Measurements from ENCODE around the gene HYAL2. TPM values are rescaled to one million over a fixed set of nuclear protein-coding genes. Genes with fewer than 3 reads are reported as not detected.

Gene HYAL2
- total RNA-seq, 1 experiment from 2014 or later = 12.6 TPM

DNA sequence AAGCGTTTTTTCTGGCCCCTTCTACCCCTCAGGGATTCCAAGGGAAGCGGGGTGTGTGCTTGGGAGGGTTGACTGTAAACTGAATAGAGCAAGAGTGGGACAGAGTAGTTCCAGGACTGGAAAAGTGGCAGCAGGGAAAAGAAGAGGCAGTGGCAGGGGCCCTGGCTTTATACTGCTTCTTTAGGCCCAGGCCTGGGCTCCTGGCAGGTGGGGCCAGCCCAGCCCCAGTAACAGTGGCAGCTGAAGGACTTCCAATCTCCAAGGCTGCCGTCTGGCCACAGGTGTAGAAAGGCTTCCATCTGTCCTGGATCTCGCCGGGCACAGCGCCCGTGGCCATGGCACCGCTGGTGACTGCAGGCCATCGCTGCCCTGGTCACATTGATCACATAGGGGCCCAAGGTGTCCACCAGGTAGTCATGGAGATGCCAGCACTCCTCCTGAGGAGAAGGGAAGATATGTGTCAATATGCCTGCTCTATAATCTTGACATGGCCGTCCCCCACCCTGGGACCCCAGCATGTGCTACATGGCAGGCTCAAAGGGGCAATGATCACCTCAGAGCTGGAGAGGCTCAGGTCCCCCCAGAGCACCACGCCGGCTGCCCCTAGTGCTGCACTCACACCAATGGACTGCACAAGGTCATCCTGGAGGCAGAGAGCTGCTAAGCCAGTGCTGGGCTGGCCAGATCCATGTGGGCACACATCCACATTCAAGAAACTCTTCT, 29.3 kb downstream of the HYAL2 start:
- intact Hi-C loops (cut with micrococcal nuclease) = no loop called here
- Mint-ChIP-seq H3K27ac (ENCODE audit: low read depth, unreplicated experiment) (peak overlapping the region; percentile 93), H3K4me3 (ENCODE audit: unreplicated experiment) (peak overlapping the region; percentile 96), H3K9me3 (ENCODE audit: unreplicated experiment) (no peaks in the 10 kb centered on the region), H3K36me3 (ENCODE audit: insufficient read depth, unreplicated experiment) (peaks cover 21% of the 10 kb centered on the region), H3K27me3 (ENCODE audit: insufficient read depth, unreplicated experiment) (no peaks in the 10 kb centered on the region), H3K4me1 (ENCODE audit: insufficient read depth, unreplicated experiment) (peaks cover 19% of the 10 kb centered on the region)
- no TSS peak for BruUV-seq (replicated peaks)
- CTCF ChIA-PET = interaction anchor here (0.8 to 6.2 kb wide), 3 partner anchors 9 to 46 kb away, joined by 4 to 38 read pairs (median 5); partner anchors contain the start of gene HYAL2
- DNase-seq (ENCODE audit: unreplicated experiment) = no peak
- POLR2A ChIA-PET = interaction anchor here (0.7 to 2.9 kb wide), 12 partner anchors 10 to 57 kb away, joined by 3 to 22 read pairs (median 12); partner anchors contain the start of genes GNAI2, HYAL2, LSMEM2 and TUSC2
- TF ChIP-seq, protein P1, sequence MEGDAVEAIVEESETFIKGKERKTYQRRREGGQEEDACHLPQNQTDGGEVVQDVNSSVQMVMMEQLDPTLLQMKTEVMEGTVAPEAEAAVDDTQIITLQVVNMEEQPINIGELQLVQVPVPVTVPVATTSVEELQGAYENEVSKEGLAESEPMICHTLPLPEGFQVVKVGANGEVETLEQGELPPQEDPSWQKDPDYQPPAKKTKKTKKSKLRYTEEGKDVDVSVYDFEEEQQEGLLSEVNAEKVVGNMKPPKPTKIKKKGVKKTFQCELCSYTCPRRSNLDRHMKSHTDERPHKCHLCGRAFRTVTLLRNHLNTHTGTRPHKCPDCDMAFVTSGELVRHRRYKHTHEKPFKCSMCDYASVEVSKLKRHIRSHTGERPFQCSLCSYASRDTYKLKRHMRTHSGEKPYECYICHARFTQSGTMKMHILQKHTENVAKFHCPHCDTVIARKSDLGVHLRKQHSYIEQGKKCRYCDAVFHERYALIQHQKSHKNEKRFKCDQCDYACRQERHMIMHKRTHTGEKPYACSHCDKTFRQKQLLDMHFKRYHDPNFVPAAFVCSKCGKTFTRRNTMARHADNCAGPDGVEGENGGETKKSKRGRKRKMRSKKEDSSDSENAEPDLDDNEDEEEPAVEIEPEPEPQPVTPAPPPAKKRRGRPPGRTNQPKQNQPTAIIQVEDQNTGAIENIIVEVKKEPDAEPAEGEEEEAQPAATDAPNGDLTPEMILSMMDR (IDR thresholded peaks at IDR 0.05; ENCODE audit: unreplicated experiment) = no peak

DNA sequence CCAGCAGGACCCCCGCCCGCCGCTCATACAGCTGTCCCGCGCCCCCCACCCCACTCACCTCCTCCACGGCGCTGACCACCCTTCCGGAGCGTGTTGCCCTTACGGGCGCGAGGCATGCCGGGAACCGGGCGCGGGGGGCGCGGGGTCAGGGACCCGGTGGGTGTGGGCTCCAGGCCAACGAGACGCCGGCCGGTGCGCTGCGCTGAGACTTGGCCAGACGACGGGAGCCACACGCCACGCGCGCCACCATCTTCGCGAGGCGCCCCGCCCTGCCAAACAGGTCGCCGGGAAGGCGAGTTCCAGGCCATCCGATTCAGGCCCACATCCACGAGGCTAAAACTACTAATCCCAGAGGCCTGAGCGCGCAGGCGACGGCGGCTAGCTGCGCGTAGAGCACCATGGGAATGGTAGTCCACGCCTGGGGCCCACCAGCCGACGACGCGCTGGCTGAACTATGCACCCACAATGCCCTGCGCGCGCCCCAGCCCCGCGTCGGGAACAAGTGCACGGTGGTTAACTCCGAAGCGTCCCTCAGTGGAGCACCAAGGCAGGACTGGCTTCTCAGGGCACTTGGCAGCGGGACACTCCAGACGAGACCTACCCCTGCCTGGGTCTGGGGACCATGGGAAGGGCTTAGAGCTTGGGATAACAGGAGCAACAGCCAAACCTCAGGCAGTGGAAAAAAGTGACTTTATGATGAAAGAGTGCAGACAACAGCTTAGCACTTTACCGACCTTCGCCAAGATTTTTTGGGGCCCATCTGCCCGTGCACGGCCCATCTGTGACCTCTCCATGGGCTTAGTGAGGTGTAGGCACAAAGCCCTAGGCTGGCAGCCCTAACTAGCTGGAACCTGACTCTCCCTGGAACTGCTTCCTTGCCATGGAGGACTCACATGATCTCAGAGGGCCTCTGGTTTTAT, 30.1 kb downstream of the HYAL2 start, which contains the start of gene IFRD2:
IFRD2 (minus strand) TSS at position 271 of the 920 bp plus-strand sequence; CDS start at position 116, 155 bp downstream.
- DNase-seq (ENCODE audit: unreplicated experiment) = peak; percentile 97
- H3K4me3 Mint-ChIP-seq (ENCODE audit: unreplicated experiment) = peak within 1 kb of the TSS; percentile 96
- CTCF ChIA-PET = interaction anchor here (0.7 to 6.2 kb wide), 6 partner anchors 8 to 100 kb away, joined by 3 to 38 read pairs (median 4); partner anchors contain the start of gene HYAL2
- BruUV-seq (replicated peaks) = TSS peak; percentile 77
- no peaks in the 10 kb centered on the region for H3K27me3 Mint-ChIP-seq (ENCODE audit: insufficient read depth, unreplicated experiment)
- intact Hi-C loops (cut with micrococcal nuclease) = no loop called here
- no peaks in the 10 kb centered on the region for H3K9me3 Mint-ChIP-seq (ENCODE audit: unreplicated experiment)
- peaks cover 27% of the 10 kb centered on the region for H3K36me3 Mint-ChIP-seq (ENCODE audit: insufficient read depth, unreplicated experiment)
- TF ChIP-seq, protein P1 (IDR thresholded peaks at IDR 0.05; ENCODE audit: unreplicated experiment) = no peak
- H3K4me1 Mint-ChIP-seq (ENCODE audit: insufficient read depth, unreplicated experiment) = peaks cover 14% of the 10 kb centered on the region
- peak within 1 kb of the TSS; percentile 93 for H3K27ac Mint-ChIP-seq (ENCODE audit: low read depth, unreplicated experiment)
- POLR2A ChIA-PET = interaction anchor here (0.6 to 2.9 kb wide), 28 partner anchors 9 to 1380 kb away, joined by 3 to 22 read pairs (median 4); partner anchors contain the start of genes CYB561D2, GNAI2, HYAL2 and KLHDC8B

DNA sequence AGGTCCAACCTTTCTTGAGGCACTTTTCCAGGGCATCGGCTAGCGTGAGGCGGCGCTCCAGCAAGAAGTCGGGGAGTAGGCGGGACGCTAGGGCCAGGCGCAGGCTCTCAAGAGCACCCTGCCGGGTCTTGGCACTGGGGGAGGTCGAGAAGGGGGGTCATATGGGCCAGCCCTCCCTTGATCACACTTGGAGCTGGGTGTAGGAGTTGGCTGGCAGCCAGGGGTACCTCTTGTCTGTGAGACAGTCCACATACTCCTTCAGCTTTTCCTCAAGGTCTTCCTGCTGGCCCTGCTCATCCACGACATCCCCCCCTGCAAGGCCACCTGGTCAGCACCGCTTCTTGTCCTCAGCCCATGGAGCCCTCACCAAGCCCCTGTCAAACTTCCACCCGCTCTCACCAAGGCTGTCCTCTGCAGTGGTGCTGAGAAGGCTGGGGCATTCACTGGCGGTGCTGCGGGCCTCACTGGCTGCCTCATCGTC, 32.3 kb downstream of the HYAL2 start:
- no TSS peak for BruUV-seq (replicated peaks)
- ChIA-PET POLR2A (interaction anchor here (0.9 kb wide), 2 partner anchors 9 to 36 kb away, joined by 3 to 4 read pairs; partner anchors contain the start of genes HYAL3 and NAA80), CTCF (interaction anchor here (0.6 to 6.2 kb wide), 5 partner anchors 11 to 426 kb away, joined by 4 to 38 read pairs (median 6); partner anchors contain the start of genes GNAT1, HYAL2 and LSMEM2)
- Mint-ChIP-seq H3K27ac (ENCODE audit: low read depth, unreplicated experiment) (no peak overlapping the region), H3K27me3 (ENCODE audit: insufficient read depth, unreplicated experiment) (no peaks in the 10 kb centered on the region), H3K4me3 (ENCODE audit: unreplicated experiment) (peak overlapping the region; percentile 16), H3K36me3 (ENCODE audit: insufficient read depth, unreplicated experiment) (peaks cover 46% of the 10 kb centered on the region), H3K9me3 (ENCODE audit: unreplicated experiment) (no peaks in the 10 kb centered on the region), H3K4me1 (ENCODE audit: insufficient read depth, unreplicated experiment) (peaks cover 14% of the 10 kb centered on the region)
- intact Hi-C loops (cut with micrococcal nuclease) = no loop called here
- no peak for DNase-seq (ENCODE audit: unreplicated experiment)
- TF ChIP-seq, protein P1 (IDR thresholded peaks at IDR 0.05; ENCODE audit: unreplicated experiment) = no peak
